Measurements from ENCODE around the gene OR12D2.
A peak's percentile ranks its signal among the peaks of the same experiment; 100 is the strongest.

Gene OR12D2

DNA sequence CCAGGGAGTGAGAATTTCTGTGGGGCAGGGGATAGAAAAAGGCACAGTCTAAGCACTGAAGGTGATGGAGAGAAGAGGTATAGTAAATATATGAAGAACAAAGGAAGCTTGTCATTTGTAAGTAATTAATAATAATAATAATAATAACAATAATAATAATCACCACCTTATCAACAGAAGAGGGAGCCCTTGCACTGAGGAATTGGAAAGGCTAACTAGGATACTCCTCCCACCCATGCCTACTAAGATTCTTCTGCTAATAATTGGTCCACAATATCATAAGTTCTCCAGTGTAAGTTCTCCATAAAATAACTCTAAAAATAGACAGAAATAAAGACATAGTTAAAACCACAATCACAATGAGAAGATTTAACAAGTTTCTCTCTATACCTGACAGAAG is 19.4 kb upstream of the OR12D2 start (continued):
- TF ChIP-seq PRDM4 (tag by site-specific recombination; IDR thresholded peaks at IDR 0.05): no peak

GRCh38 chr6:29388533-29388932 is 6.9 kb upstream of the OR12D2 start:
- ChIA-PET CTCF (no interaction called here), POLR2A (no interaction called here)
- Histone ChIP-seq H3K27ac (ENCODE audit: extremely low read depth, low read depth, low read length) (no peak overlapping the region), H3K4me3 (ENCODE audit: low read depth, low read length) (no peak overlapping the region), H3K36me3 (ENCODE audit: control insufficient read depth in 2 of 2, insufficient read depth in 1 of 2, low read length in 2 of 2) (no peaks in the 10 kb centered on the region), H3K9me3 (ENCODE audit: control insufficient read depth, insufficient read depth, low read depth, low read length) (no peaks in the 10 kb centered on the region), H3K4me1 (ENCODE audit: control insufficient read depth, insufficient read depth, low read length) (no peaks in the 10 kb centered on the region)
- TF ChIP-seq SCRT1 (tag by site-specific recombination; IDR thresholded peaks at IDR 0.05; ENCODE audit: borderline replicate concordance) (peak; percentile 82), ZFHX2 (tag by site-specific recombination; conservative IDR thresholded peaks at IDR 0.05) (no peak), ZNF600 (tag by site-specific recombination; IDR thresholded peaks at IDR 0.05) (no peak), ZNF280C (tag by site-specific recombination; IDR thresholded peaks at IDR 0.05) (no peak), BCL11B (tag by site-specific recombination; IDR thresholded peaks at IDR 0.05; ENCODE audit: low read depth) (no peak), ZSCAN4 (tag by site-specific recombination; IDR thresholded peaks at IDR 0.05) (no peak), ZBTB21 (tag by site-specific recombination; IDR thresholded peaks at IDR 0.05) (no peak), ZNF555 (tag by site-specific recombination; conservative IDR thresholded peaks at IDR 0.05) (no peak), ZNF707 (tag by site-specific recombination; IDR thresholded peaks at IDR 0.05) (no peak), SETDB1 (IDR thresholded peaks at IDR 0.05; ENCODE audit: insufficient read length, low read length) (no peak), SCRT2 (tag by site-specific recombination; IDR thresholded peaks at IDR 0.05) (peak; percentile 93), ZNF211 (tag by site-specific recombination; IDR thresholded peaks at IDR 0.05; ENCODE audit: low read depth) (no peak), ZNF768 (tag by site-specific recombination; IDR thresholded peaks at IDR 0.05) (no peak), ZBTB1 (tag by site-specific recombination; IDR thresholded peaks at IDR 0.05) (no peak), ZNF585B (tag by site-specific recombination; IDR thresholded peaks at IDR 0.05) (no peak), PBX3 (CRISPR knock-in tag; IDR thresholded peaks at IDR 0.05) (no peak)
- TF ChIP-seq, protein P1, sequence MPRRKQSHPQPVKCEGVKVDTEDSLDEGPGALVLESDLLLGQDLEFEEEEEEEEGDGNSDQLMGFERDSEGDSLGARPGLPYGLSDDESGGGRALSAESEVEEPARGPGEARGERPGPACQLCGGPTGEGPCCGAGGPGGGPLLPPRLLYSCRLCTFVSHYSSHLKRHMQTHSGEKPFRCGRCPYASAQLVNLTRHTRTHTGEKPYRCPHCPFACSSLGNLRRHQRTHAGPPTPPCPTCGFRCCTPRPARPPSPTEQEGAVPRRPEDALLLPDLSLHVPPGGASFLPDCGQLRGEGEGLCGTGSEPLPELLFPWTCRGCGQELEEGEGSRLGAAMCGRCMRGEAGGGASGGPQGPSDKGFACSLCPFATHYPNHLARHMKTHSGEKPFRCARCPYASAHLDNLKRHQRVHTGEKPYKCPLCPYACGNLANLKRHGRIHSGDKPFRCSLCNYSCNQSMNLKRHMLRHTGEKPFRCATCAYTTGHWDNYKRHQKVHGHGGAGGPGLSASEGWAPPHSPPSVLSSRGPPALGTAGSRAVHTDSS (tag by site-specific recombination; IDR thresholded peaks at IDR 0.05): no peak

All from HEK293 (cell line).